Heart left ventricle (tissue), 13 donors: Measurements from ENCODE around the gene CHIC2.

Experiments
- CTCF ChIP-seq, 12 donors: fragments of 200-600 bp; sonication (generic) in 4 of 12; IDR thresholded peaks; one replicate each; pipeline versions ENCODE4 v1.5.0 to v1.8.0; 2018 to 2022; ENCODE audit warnings: antibody characterized with exemption in 12 of 12, mild to moderate bottlenecking in 5 of 12
- POLR2A ChIP-seq, 2 donors: fragments of 450-650 bp; IDR thresholded peaks; one replicate each; pipeline ENCODE4 v1.6.1; 2017; ENCODE audit warnings: antibody characterized with exemption in 2 of 2, mild to moderate bottlenecking in 2 of 2, moderate library complexity in 2 of 2
- donor health status: ischemic (EF 13 %, LVEDD 7.1; RV severe dilation, severe dysfunction).
- donor health status: DM: no; HTN: yes; CAD: no.
- donor health status: DM: no; HTN: no; CAD: no.
- donor health status: ischemic (EF 25% LVEDD 6.9; RV normal size, moderate dysfunction).
- donor health status: ischemic (EF 25% LVEDD 5.7; RV mildly dilated, moderate dysfunction).
- donor health status: ischemic (EF 35%, LVEDD 5.7; RV mildly dilated, moderate dysfunction).
- donor health status: nonischemic (EF 11% LVEDD 7.7; RV severe dilation, severe dysfunction).
- donor health status: DM: yes; HTN: yes; CAD: no.
- donor health status: PGD.
- donor health status: ischemic (EF 29% LVEDD 5.4; RV normal size, mild dysfunction).
- donor health status: nonischemic (EF 23%, LVEDD 6.1; RV moderate dilation, normal function).

GRCh38 chr4:54017308-54017707, 47.1 kb downstream of the CHIC2 start:
- TF ChIP-seq POLR2A (IDR thresholded peaks at IDR 0.05) (no peak), CTCF (IDR thresholded peaks at IDR 0.05) (no peak)
